IMR-90 (cell line): ENCODE data around the gene ZSCAN4. TPM values are rescaled to one million over a fixed set of nuclear protein-coding genes. Genes with fewer than 3 reads are reported as not detected.

Experiments
- ATAC-seq: fragments of 200-7000 bp; cut with Tn5 transposase; 2 replicates; pipeline ENCODE4 v1.9.1; 2020; ENCODE audit warnings: low read depth, mild to moderate bottlenecking, moderate library complexity
- BruUV-seq: library from RNA; stranded (reverse); fragments of 400-500 nt; replicated peaks from 2 replicates; lab custom pipeline; 2021; lab: Mats Ljungman, UMichigan
- CTCF ChIA-PET: fragments of 300-600 bp; formaldehyde crosslinking; extraction: SDS; loops from one replicate; lab custom pipeline; 2021; ENCODE audit warnings: antibody characterized with exemption; lab: Yijun Ruan, JAX
- POLR2A ChIA-PET: fragments of 300-600 bp; sonication (Branson Sonifier 250); formaldehyde crosslinking; loops from one replicate; lab custom pipeline; 2022; ENCODE audit warnings: antibody characterized with exemption; ENCODE audit not compliant: unreplicated experiment; lab: Charles Lee
- DNase-seq: peaks from one replicate; pipeline ENCODE4 v3.0.0; 2013
- H2AFZ ChIP-seq: replicated peaks from 2 replicates; pipeline ENCODE3; 2013; ENCODE audit warnings: low read length, mild to moderate bottlenecking; ENCODE audit not compliant: poor library complexity
- H2AK5ac ChIP-seq: 2 replicates; pipeline ENCODE4 v1.6.1; 2013; ENCODE audit warnings: low read depth, low read length, inconsistent platforms
- H2AK9ac ChIP-seq: replicated peaks from 2 replicates; pipeline ENCODE3; 2013; ENCODE audit warnings: mild to moderate bottlenecking, low read depth, low read length, moderate library complexity; ENCODE audit not compliant: poor library complexity
- H2BK120ac ChIP-seq: 2 replicates; pipeline ENCODE4 v1.6.1; 2013; ENCODE audit warnings: low read depth, low read length, inconsistent platforms
- H2BK15ac ChIP-seq: 3 replicates; pipeline ENCODE4 v1.6.1; 2013; ENCODE audit warnings: low read depth, low read length, inconsistent platforms
- H2BK20ac ChIP-seq: 2 replicates; pipeline ENCODE4 v1.6.1; 2013; ENCODE audit warnings: low read depth, mild to moderate bottlenecking, inconsistent platforms, low read length, moderate library complexity
- H2BK5ac ChIP-seq: 2 replicates; pipeline ENCODE4 v1.6.1; 2013; ENCODE audit warnings: mild to moderate bottlenecking, low read depth, low read length, inconsistent platforms; ENCODE audit not compliant: poor library complexity, severe bottlenecking
- H3K14ac ChIP-seq: replicated peaks from 2 replicates; pipeline ENCODE4 v1.6.1; 2013; ENCODE audit warnings: low read depth, low read length, inconsistent platforms
- H3K18ac ChIP-seq: 2 replicates; pipeline ENCODE4 v1.6.1; 2013; ENCODE audit warnings: low read depth, low read length, control low read depth
- H3K23ac ChIP-seq: 2 replicates; pipeline ENCODE4 v1.6.1; 2013; ENCODE audit warnings: low read depth, low read length, inconsistent platforms
- H3K27ac ChIP-seq: 2 replicates; pipeline ENCODE4 v1.5.1; 2013; ENCODE audit warnings: mild to moderate bottlenecking, control low read depth, low read length; ENCODE audit not compliant: insufficient read depth
- H3K27me3 ChIP-seq: 2 replicates; pipeline ENCODE4 v1.6.1; 2013; ENCODE audit warnings: low read length; ENCODE audit not compliant: control insufficient read depth, insufficient read depth
- H3K36me3 ChIP-seq: 2 replicates; pipeline ENCODE4 v1.6.1; 2013; ENCODE audit warnings: low read length, mixed read lengths; ENCODE audit not compliant: control insufficient read depth, insufficient read depth
- H3K4ac ChIP-seq: 2 replicates; pipeline ENCODE4 v1.6.1; 2013; ENCODE audit warnings: low read depth, low read length, inconsistent platforms
- H3K4me1 ChIP-seq: 2 replicates; pipeline ENCODE4 v1.6.1; 2013; ENCODE audit warnings: low read length, mixed read lengths; ENCODE audit not compliant: control insufficient read depth, insufficient read depth
- H3K4me2 ChIP-seq: 2 replicates; pipeline ENCODE4 v1.6.1; 2013; ENCODE audit warnings: low read depth, mild to moderate bottlenecking, control low read depth, low read length, moderate library complexity
- H3K4me3 ChIP-seq: 2 replicates; pipeline ENCODE4 v1.5.1; 2013; ENCODE audit warnings: low read depth, mild to moderate bottlenecking, control low read depth, low read length, moderate library complexity; ENCODE audit not compliant: insufficient read depth
- H3K56ac ChIP-seq: 2 replicates; pipeline ENCODE4 v1.6.1; 2013; ENCODE audit warnings: low read length, inconsistent platforms; ENCODE audit not compliant: insufficient read depth; ENCODE audit errors: extremely low read depth
- H3K79me1 ChIP-seq, 2 experiments: 2 replicates each; pipeline ENCODE4 v1.6.1; 2013; ENCODE audit warnings: low read length in 2 of 2, inconsistent platforms in 1 of 2, low read depth in 1 of 2
- H3K9ac ChIP-seq: 2 replicates; pipeline ENCODE4 v1.6.1; 2013; ENCODE audit warnings: low read depth, low read length, control low read depth
- H3K9me1 ChIP-seq: 2 replicates; pipeline ENCODE4 v1.6.1; 2013; ENCODE audit warnings: low read length, inconsistent platforms; ENCODE audit not compliant: insufficient read depth
- H3K9me3 ChIP-seq: 2 replicates; pipeline ENCODE4 v1.6.1; 2013; ENCODE audit warnings: low read length; ENCODE audit not compliant: control insufficient read depth, insufficient read depth
- H4K20me1 ChIP-seq: 2 replicates; pipeline ENCODE4 v1.6.1; 2013; ENCODE audit warnings: low read length, inconsistent platforms; ENCODE audit not compliant: insufficient read depth
- H4K5ac ChIP-seq: 2 replicates; pipeline ENCODE4 v1.6.1; 2013; ENCODE audit warnings: mild to moderate bottlenecking, low read depth, low read length, control low read depth
- H4K8ac ChIP-seq, 2 experiments: 2 replicates each; pipeline ENCODE4 v1.6.1; 2013; ENCODE audit warnings: low read depth in 2 of 2, low read length in 2 of 2, control low read depth in 1 of 2, inconsistent platforms in 1 of 2
- H4K91ac ChIP-seq: 2 replicates; pipeline ENCODE4 v1.6.1; 2013; ENCODE audit warnings: low read depth, low read length, inconsistent platforms; ENCODE audit not compliant: insufficient read depth
- BHLHE40 ChIP-seq: fragments of 150-350 bp; IDR thresholded peaks from 2 replicates; pipeline ENCODE4 v1.6.1; 2016; ENCODE audit warnings: mild to moderate bottlenecking, low read depth, low read length
- CHD1 ChIP-seq: IDR thresholded peaks from 2 replicates; pipeline ENCODE4 v1.6.1; 2012; ENCODE audit warnings: low read depth, low read length, improper control_type of control experiment
- CTCF ChIP-seq: conservative IDR thresholded peaks from 2 replicates; pipeline ENCODE4 v1.5.1; 2012; ENCODE audit warnings: mild to moderate bottlenecking, low read depth, low read length, improper control_type of control experiment
- MAFK ChIP-seq: IDR thresholded peaks from 2 replicates; pipeline ENCODE4 v1.6.1; 2012; ENCODE audit warnings: low read depth, low read length, improper control_type of control experiment
- MXI1 ChIP-seq: IDR thresholded peaks from 2 replicates; pipeline ENCODE4 v1.6.1; 2012; ENCODE audit warnings: low read depth, mild to moderate bottlenecking, low read length, moderate library complexity, borderline replicate concordance
- NFE2L2 ChIP-seq: fragments of 150-350 bp; IDR thresholded peaks from 2 replicates; pipeline ENCODE4 v1.6.1; 2016; ENCODE audit warnings: low read depth, mild to moderate bottlenecking, low read length
- RAD21 ChIP-seq: IDR thresholded peaks from 2 replicates; pipeline ENCODE4 v1.6.1; 2012; ENCODE audit warnings: low read length, improper control_type of control experiment
- RCOR1 ChIP-seq: IDR thresholded peaks from 2 replicates; pipeline ENCODE4 v1.6.1; 2012; ENCODE audit warnings: mild to moderate bottlenecking, low read length, improper control_type of control experiment; ENCODE audit not compliant: insufficient replicate concordance
- RFX5 ChIP-seq: IDR thresholded peaks from 2 replicates; pipeline ENCODE4 v1.8.0; 2012; ENCODE audit warnings: low read depth, mild to moderate bottlenecking, low read length, moderate library complexity
- WGBS, 2 experiments: methylation state at CpG; one replicate each; pipeline versions ENCODE4 v1.1.5 to v1.1.7; 2013; ENCODE audit warnings: missing lambda C conversion rate in 2 of 2; ENCODE audit not compliant: insufficient read length in 1 of 2; ENCODE audit errors: extremely low coverage in 2 of 2; 5-methylcytosine and 5-hydroxymethylcytosine counted together
- dilution Hi-C: fragments of 300-500 bp; cut with HindIII; formaldehyde crosslinking; loops from one replicate; pipeline ENCODE4 v1.14.3; 2018; ENCODE audit warnings: low sequenced_read_pairs; ENCODE audit not compliant: unreplicated experiment
- in situ Hi-C: fragments of 300-500 bp; cut with MboI; formaldehyde crosslinking; loops from 3 replicates; pipeline ENCODE4 v1.14.3; 2019; ENCODE audit warnings: low sequenced_read_pairs, inconsistent platforms, mixed read lengths
- intact Hi-C: fragments of 100-400 bp; cut with micrococcal nuclease; formaldehyde crosslinking; loops from 2 replicates; pipeline ENCODE4 v1.10.0; 2022
- polyA plus RNA-seq, 3 experiments: library from polyadenylated mRNA; depleted of rRNA; stranded (reverse); fragments of >200 nt; gene quantifications; 2 replicates each; pipeline ENCODE4 v1.2.3, GENCODE V29; 2012; ENCODE audit warnings: low replicate concordance in 1 of 3
- total RNA-seq: library from RNA; depleted of rRNA; stranded (reverse); fragments of >200 nt; gene quantifications from 2 replicates; pipeline ENCODE4 v1.2.3, GENCODE V29; 2012
- TF ChIP-seq, protein P1 (sequence below): fragments of 150-350 bp; IDR thresholded peaks from 2 replicates; pipeline ENCODE4 v1.6.1; 2016; ENCODE audit warnings: low read depth, mild to moderate bottlenecking, low read length, moderate library complexity, borderline replicate concordance
- TF ChIP-seq, protein P2 (sequence below): fragments of 150-350 bp; IDR thresholded peaks from 2 replicates; pipeline ENCODE4 v1.6.1; 2017; ENCODE audit warnings: mild to moderate bottlenecking, antibody characterized with exemption, low read length, low read depth

ZSCAN4 gene
- total and polyA plus RNA-seq, 2 of the 4 experiments (the other 2 are of a cell fraction), result not detected

DNA sequence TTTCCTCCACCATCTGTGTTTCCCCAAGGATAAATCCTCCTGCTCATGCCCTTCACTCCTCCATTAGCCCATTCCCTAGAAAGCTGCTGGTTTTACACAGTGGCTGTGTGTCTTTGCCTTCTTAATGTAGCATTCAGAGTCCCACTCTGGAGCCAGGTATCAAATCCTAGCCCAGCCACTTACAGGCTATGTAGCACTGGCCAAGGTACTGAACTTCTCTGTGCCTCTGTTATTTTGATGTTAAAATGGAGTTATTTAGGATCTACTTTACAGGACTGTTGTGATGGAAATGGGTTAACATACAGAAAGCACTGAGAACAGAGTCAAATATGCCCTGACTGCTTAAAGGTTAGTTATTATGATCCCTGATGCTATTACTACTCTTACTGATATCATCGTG lies 1.5 kb upstream of the ZSCAN4 start:
- Histone ChIP-seq H3K4me3 (no peak overlapping the region), H3K4me2 (no peak overlapping the region), H3K9me3 (no peaks in the 10 kb centered on the region), H3K23ac (no peak overlapping the region), H2AK5ac (no peak overlapping the region), H3K14ac (no peak overlapping the region), H4K8ac (no peak overlapping the region), H2BK5ac (no peak overlapping the region), H2BK20ac (no peak overlapping the region), H3K18ac (no peak overlapping the region), H3K27ac (no peak overlapping the region), H3K9ac (no peak overlapping the region), H2BK15ac (no peak overlapping the region), H3K4ac (no peak overlapping the region), H3K36me3 (no peaks in the 10 kb centered on the region), H3K27me3 (no peaks in the 10 kb centered on the region; the same call in 1 of the 2 replicates), H3K56ac (no peak overlapping the region), H4K91ac (no peak overlapping the region), H2BK120ac (no peak overlapping the region), H4K5ac (no peak overlapping the region), H3K9me1 (no peaks in the 10 kb centered on the region), H3K79me1 (no peaks in the 10 kb centered on the region), H3K4me1 (no peaks in the 10 kb centered on the region), H4K20me1 (no peaks in the 10 kb centered on the region), H2AK9ac (no peak overlapping the region), H2AFZ (no peak overlapping the region)
- no peak for DNase-seq
- ChIA-PET POLR2A (no interaction called here), CTCF (no interaction called here)
- ATAC-seq, result no peak
- in situ Hi-C loops, result no loop called here
- dilution Hi-C loops, result no loop called here
- TF ChIP-seq RFX5 (no peak), RAD21 (no peak), CTCF (no peak), NFE2L2 (no peak), CHD1 (no peak), BHLHE40 (no peak), RCOR1 (no peak), MAFK (no peak), MXI1 (no peak)
- TF ChIP-seq, protein P1, sequence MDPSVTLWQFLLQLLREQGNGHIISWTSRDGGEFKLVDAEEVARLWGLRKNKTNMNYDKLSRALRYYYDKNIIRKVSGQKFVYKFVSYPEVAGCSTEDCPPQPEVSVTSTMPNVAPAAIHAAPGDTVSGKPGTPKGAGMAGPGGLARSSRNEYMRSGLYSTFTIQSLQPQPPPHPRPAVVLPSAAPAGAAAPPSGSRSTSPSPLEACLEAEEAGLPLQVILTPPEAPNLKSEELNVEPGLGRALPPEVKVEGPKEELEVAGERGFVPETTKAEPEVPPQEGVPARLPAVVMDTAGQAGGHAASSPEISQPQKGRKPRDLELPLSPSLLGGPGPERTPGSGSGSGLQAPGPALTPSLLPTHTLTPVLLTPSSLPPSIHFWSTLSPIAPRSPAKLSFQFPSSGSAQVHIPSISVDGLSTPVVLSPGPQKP, result no peak
- TF ChIP-seq, protein P2, sequence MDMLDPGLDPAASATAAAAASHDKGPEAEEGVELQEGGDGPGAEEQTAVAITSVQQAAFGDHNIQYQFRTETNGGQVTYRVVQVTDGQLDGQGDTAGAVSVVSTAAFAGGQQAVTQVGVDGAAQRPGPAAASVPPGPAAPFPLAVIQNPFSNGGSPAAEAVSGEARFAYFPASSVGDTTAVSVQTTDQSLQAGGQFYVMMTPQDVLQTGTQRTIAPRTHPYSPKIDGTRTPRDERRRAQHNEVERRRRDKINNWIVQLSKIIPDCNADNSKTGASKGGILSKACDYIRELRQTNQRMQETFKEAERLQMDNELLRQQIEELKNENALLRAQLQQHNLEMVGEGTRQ, result no peak
- 100% methylated on average over 1 of the region's 1 CpG; no CpG with 5 or more reads in 1 of the 2 experiments for WGBS, 2 experiments
- BruUV-seq, result no TSS peak
- intact Hi-C loops, result no loop called here
